H1 (cell line): ENCODE data around the gene SPATA7. TPM values are rescaled to one million over a fixed set of nuclear protein-coding genes. Genes with fewer than 3 reads are reported as not detected.

Experiments
- CBX5 ChIP-seq: fragments of 300-800, 300-1000 bp; sonication (generic); IDR thresholded peaks from 2 replicates; pipeline ENCODE4 v1.7.1; 2016; ENCODE audit warnings: antibody characterized with exemption, low read length, low read depth
- CEBPB ChIP-seq: IDR thresholded peaks from 2 replicates; pipeline ENCODE4 v1.6.1; 2012; ENCODE audit warnings: low read depth, low read length
- EP300 ChIP-seq, 2 experiments: IDR thresholded peaks; 1 replicate in 1 of 2; 2 replicates in 1 of 2; pipeline ENCODE4 v1.6.1; 2011 to 2012; ENCODE audit warnings: low read depth in 2 of 2, low read length in 2 of 2, mild to moderate bottlenecking in 2 of 2, borderline replicate concordance in 1 of 2, inconsistent platforms in 1 of 2, moderate library complexity in 1 of 2
- EZH2 ChIP-seq: fragments of 200-600 bp; sonication (generic); IDR thresholded peaks from 2 replicates; pipeline ENCODE4 v1.7.1; 2012; ENCODE audit warnings: low read depth, mild to moderate bottlenecking, moderate library complexity, low read length, inconsistent platforms; ENCODE audit not compliant: severe bottlenecking
- GTF2F1 ChIP-seq: IDR thresholded peaks from 2 replicates; pipeline ENCODE4 v1.6.1; 2012; ENCODE audit warnings: low read depth, low read length, improper control_type of control experiment, borderline replicate concordance
- RXRA ChIP-seq: IDR thresholded peaks from 2 replicates; pipeline ENCODE4 v1.6.1; 2011; ENCODE audit warnings: low read depth, mild to moderate bottlenecking, low read length, moderate library complexity; ENCODE audit not compliant: insufficient read depth
- polyA plus RNA-seq, 7 experiments: library from polyadenylated mRNA; depleted of rRNA in 3 of 7; stranded (reverse) in 5 of 7; unstranded in 2 of 7; fragments of >200 nt in 5 of 7; fragments of 200-250 nt in 2 of 7; gene quantifications; 1 replicate in 5 of 7; 2 replicates in 1 of 7; 4 replicates in 1 of 7; pipeline versions ENCODE4 v1.2.1 to v1.2.3, GENCODE V29; 2011 to 2013; ENCODE audit warnings: missing spikeins in 2 of 7, mixed read lengths in 2 of 7
- total RNA-seq: library from RNA; stranded (reverse); fragmentation: NEBNext Ultra II Directional; extraction: Animal tissue kit (Norgen Biotek cat#: 25700); gene quantifications from 2 replicates; pipeline ENCODE4 v1.2.1, GENCODE V29; 2021
- TF ChIP-seq, protein P1 (sequence below): fragments of 300-600 bp; sonication (generic); IDR thresholded peaks from 2 replicates; pipeline ENCODE4 v1.7.1; 2012; ENCODE audit warnings: low read length, moderate library complexity, mild to moderate bottlenecking, inconsistent platforms; ENCODE audit not compliant: insufficient replicate concordance

Gene SPATA7
- total and polyA plus RNA-seq, 2 of the 8 experiments (the other 6 are each of a cell fraction or from before 2014, with no cell fraction given) = 3.8 to 6.7 TPM

DNA sequence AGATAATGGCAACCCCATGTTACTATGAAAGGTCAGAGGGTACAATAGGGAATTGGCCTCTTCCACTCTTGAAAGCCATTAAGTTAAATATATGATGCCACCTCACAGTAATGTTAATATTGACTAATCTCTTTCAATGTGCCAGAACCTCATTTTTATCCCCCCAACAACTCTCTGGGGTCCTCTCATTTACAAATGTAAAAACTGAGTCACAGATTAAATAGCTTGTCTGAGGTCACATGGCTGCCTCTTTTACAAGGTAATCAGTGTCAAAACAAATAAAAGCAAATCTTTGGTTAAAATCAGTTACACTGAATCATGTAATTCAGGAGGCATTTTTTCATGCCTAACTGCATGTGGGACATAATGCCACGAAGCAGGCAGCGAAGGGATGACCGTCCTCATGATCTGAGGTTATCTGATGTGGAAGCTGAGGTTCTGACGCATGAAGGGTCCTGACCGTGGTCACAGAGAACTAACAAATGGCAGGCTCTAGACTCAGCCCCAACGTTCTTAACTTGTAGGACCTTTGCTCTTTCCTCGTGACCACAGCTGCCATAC, 90.8 kb downstream of the SPATA7 start (continued):
- TF ChIP-seq, protein P1, sequence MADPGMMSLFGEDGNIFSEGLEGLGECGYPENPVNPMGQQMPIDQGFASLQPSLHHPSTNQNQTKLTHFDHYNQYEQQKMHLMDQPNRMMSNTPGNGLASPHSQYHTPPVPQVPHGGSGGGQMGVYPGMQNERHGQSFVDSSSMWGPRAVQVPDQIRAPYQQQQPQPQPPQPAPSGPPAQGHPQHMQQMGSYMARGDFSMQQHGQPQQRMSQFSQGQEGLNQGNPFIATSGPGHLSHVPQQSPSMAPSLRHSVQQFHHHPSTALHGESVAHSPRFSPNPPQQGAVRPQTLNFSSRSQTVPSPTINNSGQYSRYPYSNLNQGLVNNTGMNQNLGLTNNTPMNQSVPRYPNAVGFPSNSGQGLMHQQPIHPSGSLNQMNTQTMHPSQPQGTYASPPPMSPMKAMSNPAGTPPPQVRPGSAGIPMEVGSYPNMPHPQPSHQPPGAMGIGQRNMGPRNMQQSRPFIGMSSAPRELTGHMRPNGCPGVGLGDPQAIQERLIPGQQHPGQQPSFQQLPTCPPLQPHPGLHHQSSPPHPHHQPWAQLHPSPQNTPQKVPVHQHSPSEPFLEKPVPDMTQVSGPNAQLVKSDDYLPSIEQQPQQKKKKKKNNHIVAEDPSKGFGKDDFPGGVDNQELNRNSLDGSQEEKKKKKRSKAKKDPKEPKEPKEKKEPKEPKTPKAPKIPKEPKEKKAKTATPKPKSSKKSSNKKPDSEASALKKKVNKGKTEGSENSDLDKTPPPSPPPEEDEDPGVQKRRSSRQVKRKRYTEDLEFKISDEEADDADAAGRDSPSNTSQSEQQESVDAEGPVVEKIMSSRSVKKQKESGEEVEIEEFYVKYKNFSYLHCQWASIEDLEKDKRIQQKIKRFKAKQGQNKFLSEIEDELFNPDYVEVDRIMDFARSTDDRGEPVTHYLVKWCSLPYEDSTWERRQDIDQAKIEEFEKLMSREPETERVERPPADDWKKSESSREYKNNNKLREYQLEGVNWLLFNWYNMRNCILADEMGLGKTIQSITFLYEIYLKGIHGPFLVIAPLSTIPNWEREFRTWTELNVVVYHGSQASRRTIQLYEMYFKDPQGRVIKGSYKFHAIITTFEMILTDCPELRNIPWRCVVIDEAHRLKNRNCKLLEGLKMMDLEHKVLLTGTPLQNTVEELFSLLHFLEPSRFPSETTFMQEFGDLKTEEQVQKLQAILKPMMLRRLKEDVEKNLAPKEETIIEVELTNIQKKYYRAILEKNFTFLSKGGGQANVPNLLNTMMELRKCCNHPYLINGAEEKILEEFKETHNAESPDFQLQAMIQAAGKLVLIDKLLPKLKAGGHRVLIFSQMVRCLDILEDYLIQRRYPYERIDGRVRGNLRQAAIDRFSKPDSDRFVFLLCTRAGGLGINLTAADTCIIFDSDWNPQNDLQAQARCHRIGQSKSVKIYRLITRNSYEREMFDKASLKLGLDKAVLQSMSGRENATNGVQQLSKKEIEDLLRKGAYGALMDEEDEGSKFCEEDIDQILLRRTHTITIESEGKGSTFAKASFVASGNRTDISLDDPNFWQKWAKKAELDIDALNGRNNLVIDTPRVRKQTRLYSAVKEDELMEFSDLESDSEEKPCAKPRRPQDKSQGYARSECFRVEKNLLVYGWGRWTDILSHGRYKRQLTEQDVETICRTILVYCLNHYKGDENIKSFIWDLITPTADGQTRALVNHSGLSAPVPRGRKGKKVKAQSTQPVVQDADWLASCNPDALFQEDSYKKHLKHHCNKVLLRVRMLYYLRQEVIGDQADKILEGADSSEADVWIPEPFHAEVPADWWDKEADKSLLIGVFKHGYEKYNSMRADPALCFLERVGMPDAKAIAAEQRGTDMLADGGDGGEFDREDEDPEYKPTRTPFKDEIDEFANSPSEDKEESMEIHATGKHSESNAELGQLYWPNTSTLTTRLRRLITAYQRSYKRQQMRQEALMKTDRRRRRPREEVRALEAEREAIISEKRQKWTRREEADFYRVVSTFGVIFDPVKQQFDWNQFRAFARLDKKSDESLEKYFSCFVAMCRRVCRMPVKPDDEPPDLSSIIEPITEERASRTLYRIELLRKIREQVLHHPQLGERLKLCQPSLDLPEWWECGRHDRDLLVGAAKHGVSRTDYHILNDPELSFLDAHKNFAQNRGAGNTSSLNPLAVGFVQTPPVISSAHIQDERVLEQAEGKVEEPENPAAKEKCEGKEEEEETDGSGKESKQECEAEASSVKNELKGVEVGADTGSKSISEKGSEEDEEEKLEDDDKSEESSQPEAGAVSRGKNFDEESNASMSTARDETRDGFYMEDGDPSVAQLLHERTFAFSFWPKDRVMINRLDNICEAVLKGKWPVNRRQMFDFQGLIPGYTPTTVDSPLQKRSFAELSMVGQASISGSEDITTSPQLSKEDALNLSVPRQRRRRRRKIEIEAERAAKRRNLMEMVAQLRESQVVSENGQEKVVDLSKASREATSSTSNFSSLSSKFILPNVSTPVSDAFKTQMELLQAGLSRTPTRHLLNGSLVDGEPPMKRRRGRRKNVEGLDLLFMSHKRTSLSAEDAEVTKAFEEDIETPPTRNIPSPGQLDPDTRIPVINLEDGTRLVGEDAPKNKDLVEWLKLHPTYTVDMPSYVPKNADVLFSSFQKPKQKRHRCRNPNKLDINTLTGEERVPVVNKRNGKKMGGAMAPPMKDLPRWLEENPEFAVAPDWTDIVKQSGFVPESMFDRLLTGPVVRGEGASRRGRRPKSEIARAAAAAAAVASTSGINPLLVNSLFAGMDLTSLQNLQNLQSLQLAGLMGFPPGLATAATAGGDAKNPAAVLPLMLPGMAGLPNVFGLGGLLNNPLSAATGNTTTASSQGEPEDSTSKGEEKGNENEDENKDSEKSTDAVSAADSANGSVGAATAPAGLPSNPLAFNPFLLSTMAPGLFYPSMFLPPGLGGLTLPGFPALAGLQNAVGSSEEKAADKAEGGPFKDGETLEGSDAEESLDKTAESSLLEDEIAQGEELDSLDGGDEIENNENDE = no peak
- TF ChIP-seq EP300 (IDR thresholded peaks at IDR 0.05; ENCODE audit: borderline replicate concordance in 1 of 2, low read depth in 2 of 2, low read length in 2 of 2) (no peak), GTF2F1 (no peak), RXRA (no peak), CEBPB (no peak), EZH2 (no peak), CBX5 (no peak)
